Gastroesophageal sphincter (tissue), 3 donors: Measurements from ENCODE around the gene GPN1.

ENCODE experiments used
- CTCF ChIP-seq, 4 experiments: fragments of 200-600 bp in 2 of 4; fragments of 450-650 bp in 2 of 4; sonication (generic) in 1 of 4; IDR thresholded peaks; one replicate each; pipeline ENCODE4 v1.5.1; 2017 to 2019; ENCODE audit warnings: antibody characterized with exemption in 4 of 4, mild to moderate bottlenecking in 2 of 4, moderate library complexity in 2 of 4
- EP300 ChIP-seq: sonication (generic); formaldehyde crosslinking; IDR thresholded peaks from one replicate; pipeline ENCODE4 v1.6.1; 2017; ENCODE audit warnings: antibody characterized with exemption, mild to moderate bottlenecking

GRCh38 chr2:27638037-27638637, 9.3 kb downstream of the GPN1 start:
- TF ChIP-seq EP300, result no peak
- no peak for TF ChIP-seq CTCF (IDR thresholded peaks at IDR 0.05)
